ENCODE measurements around the gene SPACA9.
A peak's percentile ranks its signal among the peaks of the same experiment; 100 is the strongest.

Gene SPACA9

GRCh38 chr9:132894346-132894745 is 15.6 kb downstream of the SPACA9 start:
- DNase-seq (ENCODE audit: low spot score), result no peak

DNA sequence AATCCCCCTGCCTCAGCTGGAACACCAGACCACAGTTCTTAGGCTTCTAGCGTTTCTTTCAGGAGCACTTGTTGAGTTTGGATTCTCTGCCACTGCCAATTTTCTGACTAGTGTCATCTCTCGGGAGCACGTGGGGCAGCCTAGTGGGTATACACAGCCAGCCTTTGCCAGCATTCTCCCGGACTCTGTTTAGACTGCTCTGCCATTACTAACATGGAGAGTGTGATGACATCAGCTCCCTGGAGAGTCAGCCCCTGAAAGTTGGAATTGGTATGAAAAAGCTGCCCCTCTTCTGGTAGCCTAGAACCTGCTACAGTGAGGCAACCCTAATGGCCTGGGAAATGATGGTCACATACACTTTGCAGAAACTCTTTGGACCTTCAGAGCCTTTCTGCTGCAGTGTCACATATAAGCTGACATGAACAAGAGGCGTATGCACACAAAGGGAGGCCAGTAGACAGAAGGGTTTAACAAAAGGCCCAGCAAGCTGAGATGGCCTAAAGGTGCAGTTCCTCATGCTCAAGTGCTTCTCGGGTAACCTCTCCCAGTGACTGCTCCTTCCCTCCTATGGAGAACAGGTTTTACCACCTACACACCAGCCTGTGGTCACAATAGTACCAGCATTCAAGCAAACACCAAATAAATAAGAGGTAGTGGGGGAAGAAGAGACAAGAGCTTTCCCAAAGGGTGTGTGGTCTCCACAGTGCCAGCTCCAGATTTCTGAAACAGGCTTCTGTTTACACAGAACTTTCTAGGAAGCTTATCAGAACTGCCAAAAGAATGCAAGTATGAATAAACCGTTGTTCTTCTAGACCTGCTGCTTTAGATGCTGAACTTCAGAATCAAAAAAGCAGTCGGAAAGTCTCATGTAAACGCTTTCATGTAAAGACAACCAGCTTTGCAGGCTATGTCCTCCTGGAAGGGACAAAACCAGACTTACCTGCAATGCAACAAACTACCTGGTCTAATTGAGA is 16.5 kb downstream of the SPACA9 start:
- DNase-seq (ENCODE audit: low spot score), result no peak

DNA sequence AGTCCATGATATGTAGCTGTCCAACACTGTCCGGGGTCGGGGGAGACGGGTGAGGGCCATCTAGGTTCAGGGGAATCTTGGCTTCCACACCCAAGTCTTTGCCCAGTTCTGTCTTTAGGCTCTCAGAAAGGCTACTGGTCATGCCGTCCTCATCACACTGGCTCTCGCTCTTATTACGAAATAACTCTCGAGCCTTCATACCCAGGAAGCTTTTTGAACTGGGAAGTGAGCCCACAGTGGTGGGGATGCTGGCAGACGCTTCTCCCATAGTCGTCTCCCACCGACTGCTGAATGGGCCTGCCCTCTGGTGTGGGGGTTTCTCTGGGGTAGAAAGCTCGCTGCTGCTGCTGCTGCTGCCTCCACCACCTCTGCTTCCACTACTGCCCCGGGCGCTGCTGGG is 17.6 kb downstream of the SPACA9 start:
- DNase-seq (ENCODE audit: low spot score), result no peak

GRCh38 chr9:132896906-132897305 is 18.2 kb downstream of the SPACA9 start:
- no peak for DNase-seq (ENCODE audit: low spot score)

GRCh38 chr9:132898051-132898450 is 19.4 kb downstream of the SPACA9 start:
- no peak for DNase-seq (ENCODE audit: low spot score)

DNA sequence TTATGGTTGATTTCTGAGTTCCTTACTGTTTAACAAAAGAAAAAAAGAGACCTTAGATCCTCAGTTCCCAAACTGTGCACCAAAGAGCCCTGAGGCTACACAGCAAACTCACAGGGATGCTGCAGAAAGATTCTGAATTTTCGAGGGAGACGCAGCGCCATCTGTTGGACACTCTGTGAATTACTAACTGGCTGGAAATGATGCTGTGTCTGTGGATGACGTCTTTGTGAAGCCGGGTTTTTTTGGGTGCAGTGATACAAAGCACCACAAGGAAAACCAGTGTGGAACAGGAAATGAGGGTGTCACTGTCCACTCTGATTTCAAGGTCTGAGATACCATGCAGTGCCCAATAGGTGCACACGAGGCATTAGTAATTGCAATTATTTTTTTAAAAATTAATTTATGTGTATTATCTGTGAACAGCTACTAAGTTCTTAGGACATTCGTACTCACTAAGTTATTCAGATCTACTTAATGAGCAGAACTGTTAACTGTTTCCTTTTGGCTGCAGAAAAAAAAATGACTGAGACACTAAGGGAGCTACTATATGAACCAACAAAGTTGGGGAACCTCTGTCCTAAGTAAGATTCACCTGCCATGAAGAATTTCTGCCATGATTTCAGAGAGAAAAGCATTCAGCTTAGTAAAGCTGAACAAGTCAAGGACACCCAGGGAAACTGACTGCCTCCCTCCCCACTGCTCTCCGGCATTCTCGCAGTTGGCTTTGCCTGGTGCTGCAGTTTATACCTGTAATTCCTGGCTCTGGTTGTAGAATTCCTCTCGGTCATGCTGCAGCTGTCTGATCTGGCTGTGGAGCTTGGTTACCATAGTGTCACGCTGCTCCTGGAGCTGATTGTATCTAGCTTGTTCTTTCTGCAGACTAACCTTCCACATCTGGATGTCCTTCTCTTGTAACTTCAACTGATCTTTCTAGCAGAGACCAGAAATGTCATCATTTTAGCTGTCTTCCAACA is 23.4 kb downstream of the SPACA9 start:
- DNase-seq (ENCODE audit: low spot score), result peak; percentile 84

DNA sequence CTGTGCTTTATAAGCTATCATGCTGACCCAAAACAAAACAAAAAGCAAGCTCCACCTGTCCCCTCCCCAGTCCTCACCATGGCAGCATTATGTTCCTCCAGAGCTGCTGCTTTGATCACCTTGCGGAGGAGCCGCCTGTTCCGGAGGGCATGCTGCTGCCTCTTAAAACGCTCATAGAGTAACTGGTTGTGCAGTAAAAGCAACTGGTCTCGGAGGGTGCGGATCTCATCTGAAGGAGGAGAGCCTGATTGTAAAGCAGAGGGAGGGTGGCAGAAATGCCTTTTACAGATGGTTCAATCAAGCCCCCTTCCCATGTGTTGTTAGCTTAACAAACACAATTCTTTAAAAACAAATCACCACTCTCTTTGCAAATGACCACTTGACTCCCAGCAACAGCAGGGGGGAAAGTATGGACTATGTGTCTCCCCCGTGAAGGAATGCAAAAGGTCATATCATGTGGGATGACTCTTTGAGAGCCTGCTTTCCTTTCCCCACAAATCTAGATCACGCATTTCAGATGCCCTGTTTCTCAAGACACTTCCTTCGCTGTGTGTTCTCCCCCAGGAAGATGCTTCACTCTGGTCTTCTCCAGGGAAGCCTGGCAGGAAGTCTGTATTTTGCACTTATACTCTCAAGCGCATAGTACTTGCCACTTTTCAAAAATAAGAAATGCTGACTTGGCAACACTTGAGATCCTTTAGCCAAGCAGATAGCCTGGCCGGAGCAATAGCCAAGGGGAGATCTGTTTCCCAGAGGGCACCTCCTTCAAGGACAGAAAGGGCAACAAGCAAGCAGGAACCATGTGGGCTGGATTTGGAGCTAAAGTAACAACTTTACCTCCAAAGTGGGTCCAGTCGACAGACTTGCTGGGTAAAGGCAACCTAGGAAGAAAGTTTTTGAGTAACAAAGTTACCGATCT is 25.1 kb downstream of the SPACA9 start:
- no peak for DNase-seq (ENCODE audit: low spot score)

DNA sequence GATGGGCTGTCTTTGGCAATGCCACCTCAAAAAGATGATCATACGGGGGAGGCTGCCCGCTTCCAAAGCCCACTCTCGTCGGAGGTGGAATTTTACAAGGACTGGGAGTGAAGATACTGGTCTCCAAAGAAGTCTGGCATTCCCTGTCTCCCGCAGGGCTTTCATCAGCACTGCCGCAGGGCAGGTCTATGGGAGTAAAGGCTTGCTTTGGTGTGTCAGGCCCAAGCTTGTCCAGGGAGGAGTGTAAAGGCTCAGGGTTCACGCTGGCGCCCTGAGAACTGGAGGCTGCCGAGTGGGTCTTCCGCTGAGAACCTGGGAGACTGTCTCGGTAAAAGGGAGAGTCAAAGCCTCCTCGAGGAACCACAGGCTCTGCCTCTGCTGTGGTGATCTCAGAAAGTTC is 27.0 kb downstream of the SPACA9 start:
- DNase-seq (ENCODE audit: low spot score), result no peak

- DNase-seq (ENCODE audit: low spot score), result no peak
These were observed 29.9 kb downstream of the SPACA9 start for GRCh38 chr9:132908635-132909034.

GRCh38 chr9:132909311-132909710 is 30.6 kb downstream of the SPACA9 start:
- DNase-seq (ENCODE audit: low spot score), result no peak

DNA sequence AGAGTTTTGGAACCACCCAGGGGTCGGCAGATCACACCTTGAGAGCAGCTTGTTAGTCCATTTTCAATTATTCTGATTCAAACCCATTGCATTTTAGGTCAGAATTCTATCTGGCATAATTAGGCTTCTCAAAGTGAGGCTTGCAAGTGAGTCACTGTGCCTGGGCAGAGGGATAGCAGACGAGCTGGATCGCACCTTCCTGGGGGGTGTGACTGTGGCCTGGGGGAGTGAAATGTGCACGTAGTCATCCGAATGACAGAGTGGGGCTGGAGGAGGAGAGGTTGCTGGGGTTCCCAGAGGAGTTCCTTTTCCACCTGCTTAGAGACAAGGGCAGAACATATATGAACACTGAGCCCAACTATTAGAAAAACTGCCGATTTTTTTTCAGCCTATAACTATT is 31.7 kb downstream of the SPACA9 start:
- no peak for DNase-seq (ENCODE audit: low spot score)

- no peak for DNase-seq (ENCODE audit: low spot score)
These were observed 33.4 kb downstream of the SPACA9 start for GRCh38 chr9:132912131-132912530.

DNA sequence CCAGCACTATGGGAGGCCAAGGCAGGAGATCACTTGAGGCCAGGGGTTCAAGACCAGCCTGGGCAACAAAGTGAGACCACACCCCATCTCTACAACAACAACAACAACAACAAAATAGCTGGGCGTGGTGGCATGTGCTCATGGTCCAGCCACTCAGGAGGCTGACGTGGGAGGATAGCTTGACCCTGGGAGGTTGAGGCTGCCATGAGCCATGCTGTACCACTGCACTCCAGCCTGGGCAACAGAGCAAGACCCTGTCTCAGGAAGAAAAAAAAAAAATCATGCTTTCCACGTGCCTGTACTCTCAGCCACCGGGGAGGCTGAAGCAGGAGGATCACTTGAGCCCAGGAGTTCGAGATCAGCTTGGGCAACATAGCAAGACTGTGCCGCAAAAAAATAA is 36.2 kb downstream of the SPACA9 start:
- no peak for DNase-seq (ENCODE audit: low spot score)

DNA sequence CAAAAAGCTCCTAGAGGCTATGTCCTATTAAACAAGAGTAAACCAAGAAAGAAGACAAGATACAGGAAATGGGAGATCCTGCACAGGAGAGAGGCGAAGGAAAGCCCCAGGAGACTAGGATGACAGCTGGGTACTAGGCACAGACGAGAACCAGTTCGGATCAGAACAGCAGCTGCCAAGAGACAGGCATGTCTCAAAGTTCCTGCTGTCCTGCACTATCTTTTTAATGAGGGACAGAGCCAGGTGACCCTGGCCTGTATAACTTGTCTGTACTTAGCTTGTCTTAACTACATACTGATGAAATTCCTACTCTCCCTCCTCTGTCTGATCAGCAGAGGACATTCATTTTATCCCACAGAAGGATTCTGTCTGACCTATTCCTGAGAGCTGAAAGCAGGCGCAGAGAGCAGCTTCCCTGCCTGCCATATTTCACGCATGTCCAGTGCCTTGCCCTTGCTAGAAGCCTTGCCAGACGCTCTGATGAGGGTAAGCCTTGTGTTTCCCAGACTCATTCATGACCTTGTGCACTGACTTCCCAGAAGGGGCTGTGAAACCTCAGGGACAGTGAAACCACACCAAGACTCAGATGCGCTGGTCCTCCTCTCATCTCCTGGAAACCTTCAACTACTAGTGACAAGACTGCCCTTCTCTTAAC is 41.0 kb downstream of the SPACA9 start:
- DNase-seq (ENCODE audit: low spot score), result no peak

DNA sequence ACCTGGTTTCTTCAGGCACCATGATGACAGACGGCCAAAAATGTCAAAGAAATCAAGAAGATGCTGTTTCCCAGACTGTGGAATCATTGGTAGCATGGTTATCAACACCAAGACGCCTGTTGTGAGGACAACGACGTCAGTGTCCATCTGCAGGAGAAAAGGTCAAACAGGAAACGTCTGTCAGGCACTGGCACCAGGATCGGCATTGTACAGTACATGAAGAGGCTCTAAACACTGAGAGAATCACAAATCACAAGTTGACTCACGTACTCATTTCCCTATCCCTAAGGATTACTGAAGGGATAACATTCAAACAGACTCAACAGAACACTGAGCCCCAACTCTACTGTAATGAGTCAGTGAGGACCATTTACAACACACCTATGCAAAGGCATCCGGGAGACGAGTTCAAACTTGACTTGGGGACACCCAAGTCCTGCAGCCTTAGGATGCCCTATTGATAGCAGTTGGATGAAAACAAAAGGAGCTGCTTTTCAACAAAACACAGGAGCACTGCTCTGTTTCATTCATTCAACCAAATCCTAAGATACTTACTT is 44.7 kb downstream of the SPACA9 start:
- no peak for DNase-seq (ENCODE audit: low spot score)

GRCh38 chr9:132927704-132928103 is 49.0 kb downstream of the SPACA9 start:
- no peak for DNase-seq (ENCODE audit: low spot score)

DNA sequence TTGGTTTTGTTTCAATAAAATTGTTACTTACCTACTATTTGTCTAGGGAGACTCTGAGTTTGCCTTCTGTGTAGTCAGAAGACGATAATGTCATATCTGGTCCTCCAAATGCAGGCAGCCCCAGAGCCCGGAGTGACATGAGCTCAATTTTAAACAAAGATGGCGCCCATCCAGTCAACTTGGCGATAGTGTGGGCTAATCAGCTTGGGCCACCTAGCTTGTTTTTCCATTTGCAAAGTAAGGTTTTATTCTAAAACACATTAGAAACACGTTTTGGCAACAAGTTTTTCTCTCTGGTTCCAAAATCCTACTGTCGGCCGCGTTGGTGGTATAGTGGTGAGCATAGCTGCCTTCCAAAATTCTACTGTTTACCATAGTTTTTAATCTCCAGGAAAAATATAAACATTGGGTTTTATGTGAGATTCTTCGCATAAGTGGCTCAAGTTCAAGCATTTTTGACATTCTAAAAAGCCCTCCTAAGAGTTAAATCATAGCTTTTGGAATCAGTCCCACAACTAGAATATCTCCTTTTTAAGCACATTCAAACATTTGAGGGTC is 52.6 kb downstream of the SPACA9 start:
- DNase-seq (ENCODE audit: low spot score), result no peak

DNA sequence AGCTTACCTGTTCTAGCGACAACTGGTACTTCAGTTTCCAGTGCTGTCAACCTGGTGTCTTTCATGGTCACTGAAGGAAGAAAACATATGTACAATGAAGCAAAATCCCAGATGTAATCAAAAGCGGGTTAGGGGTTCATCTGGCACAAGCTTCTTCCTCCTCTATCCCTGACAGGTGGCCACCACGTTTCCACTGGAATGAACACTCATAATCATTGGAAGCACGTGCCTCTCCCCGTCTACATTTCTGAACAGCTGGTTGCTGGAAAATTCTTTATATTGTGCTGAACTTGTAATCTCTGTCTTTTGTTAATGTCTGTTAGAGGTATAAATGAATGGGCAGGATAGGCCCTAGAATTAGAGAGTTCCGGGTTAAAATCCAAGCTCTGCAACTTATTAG is 56.3 kb downstream of the SPACA9 start:
- DNase-seq (ENCODE audit: low spot score), result no peak

- DNase-seq (ENCODE audit: low spot score), result no peak
These were observed 58.8 kb downstream of the SPACA9 start for GRCh38 chr9:132937463-132937901.

- no peak for DNase-seq (ENCODE audit: low spot score)
These were observed 60.5 kb downstream of the SPACA9 start for GRCh38 chr9:132939169-132939568.

Measured in ecto neural progenitor cell (in vitro differentiated cells).